DND-41 (cell line): ENCODE results near the gene ZDHHC7.

Source experiments
- CTCF ChIP-seq: IDR thresholded peaks from 2 replicates; pipeline ENCODE4 v1.5.1; 2012; ENCODE audit warnings: borderline replicate concordance, low read length, moderate library complexity, mild to moderate bottlenecking; ENCODE audit not compliant: poor library complexity, severe bottlenecking; ENCODE audit errors: extremely low read depth
- EZH2 ChIP-seq: IDR thresholded peaks from 3 replicates; pipeline ENCODE4 v1.6.1; 2012; ENCODE audit warnings: borderline replicate concordance, low read depth, mild to moderate bottlenecking, moderate library complexity, low read length, inconsistent platforms; ENCODE audit not compliant: severe bottlenecking

GRCh38 chr16:85042606-85043005, 31.3 kb upstream of the ZDHHC7 start:
- TF ChIP-seq EZH2 (no peak), CTCF (no peak)
